Activated CD8-positive, alpha-beta T cell treated with anti-CD3 and anti-CD28 coated beads for 36 hours (primary cell): ENCODE results near the gene POU2F2. TPM values are rescaled to one million over a fixed set of nuclear protein-coding genes. Genes with fewer than 3 reads are reported as not detected.
"Not testable (repeated sequence)": the region's sequence is repeated elsewhere in the genome, so short reads cannot be mapped to it uniquely, and the experiment has no call there.

Source experiments
- ATAC-seq: fragments of 200-7000 bp; cut with Tn5 transposase; one replicate; pipeline ENCODE4 v1.10.0; 2021; ENCODE audit warnings: mild to moderate bottlenecking, moderate library complexity
- CTCF ChIA-PET: fragments of 350-600 bp; sonication (Branson Sonifier 250); formaldehyde crosslinking; loops from one replicate; lab custom pipeline; 2021; ENCODE audit warnings: antibody characterized with exemption; lab: Charles Lee
- POLR2A ChIA-PET: fragments of 350-600 bp; sonication (Branson Sonifier 250); formaldehyde crosslinking; loops from one replicate; lab custom pipeline; 2021; ENCODE audit warnings: antibody characterized with exemption; lab: Charles Lee
- DNase-seq: peaks from one replicate; pipeline ENCODE4 v3.0.0-alpha.2; 2020
- H3K27ac Mint-ChIP-seq: one replicate; pipeline ENCODE4 v1.8.0; 2021; ENCODE audit warnings: mild to moderate bottlenecking, mixed read lengths
- H3K27me3 Mint-ChIP-seq: one replicate; pipeline ENCODE4 v1.8.0; 2021; ENCODE audit warnings: mixed read lengths
- H3K36me3 Mint-ChIP-seq: one replicate; pipeline ENCODE4 v1.8.0; 2021; ENCODE audit warnings: low read depth, mixed read lengths
- H3K4me1 Mint-ChIP-seq: one replicate; pipeline ENCODE4 v1.8.0; 2021; ENCODE audit warnings: low read depth, mixed read lengths
- H3K4me3 Mint-ChIP-seq: one replicate; pipeline ENCODE4 v1.8.0; 2021; ENCODE audit warnings: mild to moderate bottlenecking, moderate library complexity, mixed read lengths
- H3K9me3 Mint-ChIP-seq: one replicate; pipeline ENCODE4 v1.8.0; 2021; ENCODE audit warnings: mixed read lengths
- intact Hi-C: fragments of 100-400 bp; cut with micrococcal nuclease; formaldehyde crosslinking; loops from one replicate; pipeline ENCODE4 v1.10.0; 2022
- total RNA-seq, 2 experiments: library from RNA; stranded (reverse); gene quantifications; one replicate each; pipeline ENCODE4 v1.2.3, GENCODE V29; 2021
- TF ChIP-seq, protein P1 (sequence below): fragments of 200-600 bp; IDR thresholded peaks from one replicate; pipeline ENCODE4 v1.8.0; 2022; ENCODE audit warnings: antibody characterized with exemption, mild to moderate bottlenecking

POU2F2 gene
- total RNA-seq, 2 experiments from 2014 or later, result 37.7 to 40.7 TPM

DNA sequence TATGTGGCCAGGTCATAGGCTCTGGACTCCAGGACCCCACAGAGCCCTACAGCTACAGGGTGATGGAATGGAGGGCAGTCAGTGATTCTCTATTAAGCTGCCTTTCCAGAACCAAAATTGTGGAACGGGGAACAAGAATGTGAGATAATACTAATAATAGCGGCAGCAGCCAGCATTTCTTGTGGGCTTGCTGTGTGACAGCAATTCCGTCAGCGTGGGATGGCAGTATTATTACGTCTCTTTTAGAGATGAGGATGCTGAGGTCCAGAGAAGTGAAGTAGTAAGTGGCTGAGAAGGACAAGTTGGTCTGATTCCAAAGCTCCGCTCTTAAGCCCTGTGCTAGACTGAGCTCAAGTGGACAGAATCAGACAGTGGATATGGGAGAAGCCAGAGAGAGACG lies 86.7 kb downstream of the POU2F2 start:
- DNase-seq (no peak), ATAC-seq (no peak)
- TF ChIP-seq, protein P1, sequence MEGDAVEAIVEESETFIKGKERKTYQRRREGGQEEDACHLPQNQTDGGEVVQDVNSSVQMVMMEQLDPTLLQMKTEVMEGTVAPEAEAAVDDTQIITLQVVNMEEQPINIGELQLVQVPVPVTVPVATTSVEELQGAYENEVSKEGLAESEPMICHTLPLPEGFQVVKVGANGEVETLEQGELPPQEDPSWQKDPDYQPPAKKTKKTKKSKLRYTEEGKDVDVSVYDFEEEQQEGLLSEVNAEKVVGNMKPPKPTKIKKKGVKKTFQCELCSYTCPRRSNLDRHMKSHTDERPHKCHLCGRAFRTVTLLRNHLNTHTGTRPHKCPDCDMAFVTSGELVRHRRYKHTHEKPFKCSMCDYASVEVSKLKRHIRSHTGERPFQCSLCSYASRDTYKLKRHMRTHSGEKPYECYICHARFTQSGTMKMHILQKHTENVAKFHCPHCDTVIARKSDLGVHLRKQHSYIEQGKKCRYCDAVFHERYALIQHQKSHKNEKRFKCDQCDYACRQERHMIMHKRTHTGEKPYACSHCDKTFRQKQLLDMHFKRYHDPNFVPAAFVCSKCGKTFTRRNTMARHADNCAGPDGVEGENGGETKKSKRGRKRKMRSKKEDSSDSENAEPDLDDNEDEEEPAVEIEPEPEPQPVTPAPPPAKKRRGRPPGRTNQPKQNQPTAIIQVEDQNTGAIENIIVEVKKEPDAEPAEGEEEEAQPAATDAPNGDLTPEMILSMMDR, result no peak
- Mint-ChIP-seq H3K36me3 (no peaks in the 10 kb centered on the region), H3K27me3 (no peaks in the 10 kb centered on the region), H3K9me3 (no peaks in the 10 kb centered on the region), H3K4me1 (peaks cover 5% of the 10 kb centered on the region), H3K27ac (no peak overlapping the region), H3K4me3 (no peak overlapping the region)
- intact Hi-C loops, result no loop called here
- ChIA-PET CTCF (interaction anchor here (1.4 to 1.5 kb wide), 2 partner anchors 11 to 15 kb away, joined by 4 to 8 read pairs; no protein-coding TSS in a partner anchor), POLR2A (no interaction called here)

DNA sequence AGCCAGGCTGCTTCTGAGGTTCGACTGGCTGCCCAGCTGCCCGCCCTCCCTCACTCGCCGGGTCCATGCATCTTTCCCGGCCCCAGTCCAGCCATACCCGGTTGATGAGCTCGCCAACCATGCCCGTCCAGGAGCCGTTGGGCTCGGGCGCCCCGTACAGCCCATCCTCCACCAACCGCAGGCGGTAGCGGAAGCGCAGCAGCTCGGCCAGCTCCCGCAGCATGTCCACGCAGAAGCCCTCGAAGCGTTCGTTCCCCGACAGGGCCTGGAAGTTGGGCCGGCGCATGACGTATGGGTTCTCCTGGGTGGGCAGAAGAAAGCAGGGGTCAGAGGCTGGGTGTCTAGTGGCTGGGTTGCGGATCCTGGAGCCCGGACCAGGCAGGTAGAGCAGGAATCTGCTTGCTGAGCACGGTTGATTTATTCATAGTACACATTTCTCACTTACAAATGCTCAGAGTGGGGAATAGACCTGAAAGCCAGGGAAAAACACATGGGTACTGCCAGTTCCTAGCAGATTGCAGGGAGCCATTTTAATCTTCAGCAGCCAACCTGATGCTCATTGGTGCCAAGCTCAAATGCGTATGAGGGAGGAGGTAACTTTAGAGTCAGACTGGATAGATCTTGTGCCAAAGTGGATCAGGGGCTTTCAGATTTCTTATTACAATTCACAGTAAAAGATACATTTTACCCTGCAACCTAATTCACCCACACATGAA lies 89.6 kb downstream of the POU2F2 start:
- intact Hi-C loops, result no loop called here
- ATAC-seq (no peak), DNase-seq (no peak)
- TF ChIP-seq, protein P1, result no peak
- no peak overlapping the region for H3K27ac Mint-ChIP-seq
- H3K4me3 Mint-ChIP-seq, result no peak overlapping the region
- POLR2A ChIA-PET, result no interaction called here
- CTCF ChIA-PET, result interaction anchor here (1.1 to 1.8 kb wide), 2 partner anchors 8 to 289 kb away, joined by 4 read pairs; no protein-coding TSS in a partner anchor
- H3K36me3 Mint-ChIP-seq, result no peaks in the 10 kb centered on the region
- H3K9me3 Mint-ChIP-seq, result no peaks in the 10 kb centered on the region
- H3K27me3 Mint-ChIP-seq, result no peaks in the 10 kb centered on the region
- H3K4me1 Mint-ChIP-seq, result no peaks in the 10 kb centered on the region

DNA sequence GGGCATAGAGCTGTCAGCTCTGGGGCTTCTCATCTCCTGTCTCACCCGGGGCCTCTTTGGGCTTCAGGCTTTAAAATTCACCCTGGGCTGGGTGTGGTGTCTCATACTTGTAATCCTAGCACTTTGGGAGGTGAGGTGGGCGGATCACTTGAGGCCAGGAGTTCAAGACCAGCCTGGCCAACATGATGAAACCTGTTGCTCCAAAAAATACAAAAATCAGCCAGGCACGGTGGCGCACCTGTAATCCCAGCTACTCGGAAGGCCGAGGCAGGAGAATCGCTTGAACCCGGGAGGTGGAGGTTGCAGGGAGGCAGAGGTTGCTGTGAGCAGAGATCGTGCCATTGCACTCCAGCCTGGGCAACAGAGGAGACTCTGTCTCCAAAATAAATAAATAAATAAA lies 91.8 kb downstream of the POU2F2 start:
- CTCF ChIA-PET, result interaction anchor here (3.0 kb wide), 1 partner anchor 12 kb away, joined by 13 read pairs; no protein-coding TSS in a partner anchor
- intact Hi-C loops, H3K27me3 Mint-ChIP-seq, H3K4me1 Mint-ChIP-seq, H3K4me3 Mint-ChIP-seq, POLR2A ChIA-PET, DNase-seq, H3K27ac Mint-ChIP-seq, H3K9me3 Mint-ChIP-seq, H3K36me3 Mint-ChIP-seq, ATAC-seq: not testable (repeated sequence)

DNA sequence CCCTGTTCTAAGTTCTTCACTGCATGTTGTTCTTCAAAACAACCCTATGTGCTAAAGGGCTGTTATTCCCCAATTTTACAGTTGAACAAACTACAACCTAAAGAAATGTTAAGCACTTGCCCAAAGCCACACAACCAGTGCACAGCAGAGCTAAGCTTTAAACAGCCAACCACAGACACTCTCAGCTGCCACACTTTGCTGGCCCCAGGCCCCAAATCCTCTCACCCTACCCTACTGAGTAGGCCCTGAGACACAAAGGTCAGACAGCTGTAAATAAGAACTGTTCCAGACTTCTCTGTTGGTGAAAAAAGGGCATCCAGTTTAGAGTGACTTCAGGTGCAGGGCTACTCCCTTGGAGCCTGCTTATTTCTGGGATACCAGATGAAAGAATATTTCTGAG lies 92.2 kb downstream of the POU2F2 start:
- Mint-ChIP-seq H3K4me3 (no peak overlapping the region), H3K9me3 (no peaks in the 10 kb centered on the region), H3K4me1 (no peaks in the 10 kb centered on the region), H3K36me3 (no peaks in the 10 kb centered on the region), H3K27me3 (no peaks in the 10 kb centered on the region), H3K27ac (no peak overlapping the region)
- CTCF ChIA-PET, result interaction anchor here (3.0 kb wide), 1 partner anchor 12 kb away, joined by 13 read pairs; no protein-coding TSS in a partner anchor
- DNase-seq (no peak), ATAC-seq (no peak)
- TF ChIP-seq, protein P1, result no peak
- intact Hi-C loops, result no loop called here
- POLR2A ChIA-PET, result no interaction called here

DNA sequence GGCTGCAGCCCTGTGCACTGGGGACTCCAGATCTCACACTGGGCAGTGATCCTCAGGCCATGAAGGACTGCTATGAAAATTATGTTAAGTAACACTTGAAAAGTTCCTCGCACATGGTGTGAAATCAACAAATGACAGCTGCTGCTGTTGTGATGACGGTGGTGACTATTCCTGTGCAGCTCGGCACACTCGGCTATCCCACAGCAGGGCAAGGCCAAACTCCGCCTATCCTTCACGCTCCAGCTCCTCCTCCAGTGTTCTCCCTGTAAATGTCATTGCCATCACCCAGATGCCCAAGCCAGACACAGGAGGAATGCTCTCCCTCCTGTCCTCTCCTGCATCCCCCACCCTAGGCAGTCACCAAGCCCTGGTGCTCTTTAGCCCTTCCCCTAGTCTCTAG lies 93.6 kb downstream of the POU2F2 start:
- DNase-seq (no peak), ATAC-seq (no peak)
- no peak overlapping the region for H3K4me3 Mint-ChIP-seq
- CTCF ChIA-PET, result interaction anchor here (0.7 to 1.7 kb wide), 2 partner anchors 8 to 10 kb away, joined by 3 to 12 read pairs; no protein-coding TSS in a partner anchor
- intact Hi-C loops, result no loop called here
- no peaks in the 10 kb centered on the region for H3K9me3 Mint-ChIP-seq
- TF ChIP-seq, protein P1, result no peak
- H3K4me1 Mint-ChIP-seq, result peaks cover 3% of the 10 kb centered on the region
- POLR2A ChIA-PET, result interaction anchor here (0.9 kb wide), 1 partner anchor 11 kb away, joined by 3 read pairs; no protein-coding TSS in a partner anchor
- no peaks in the 10 kb centered on the region for H3K27me3 Mint-ChIP-seq
- H3K27ac Mint-ChIP-seq, result no peak overlapping the region
- H3K36me3 Mint-ChIP-seq, result no peaks in the 10 kb centered on the region
